HG02763 (cell line): ENCODE measurements around the gene ARHGAP31.
"Not testable (repeated sequence)": the region's sequence is repeated elsewhere in the genome, so short reads cannot be mapped to it uniquely, and the experiment has no call there.

Experiments used
- ATAC-seq: cut with Tn5 transposase; IDR thresholded peaks from one replicate; pipeline ENCODE4 v1.9.1; 2021; ENCODE audit warnings: mild to moderate bottlenecking, moderate library complexity; ENCODE audit not compliant: unreplicated experiment

ARHGAP31 gene

DNA sequence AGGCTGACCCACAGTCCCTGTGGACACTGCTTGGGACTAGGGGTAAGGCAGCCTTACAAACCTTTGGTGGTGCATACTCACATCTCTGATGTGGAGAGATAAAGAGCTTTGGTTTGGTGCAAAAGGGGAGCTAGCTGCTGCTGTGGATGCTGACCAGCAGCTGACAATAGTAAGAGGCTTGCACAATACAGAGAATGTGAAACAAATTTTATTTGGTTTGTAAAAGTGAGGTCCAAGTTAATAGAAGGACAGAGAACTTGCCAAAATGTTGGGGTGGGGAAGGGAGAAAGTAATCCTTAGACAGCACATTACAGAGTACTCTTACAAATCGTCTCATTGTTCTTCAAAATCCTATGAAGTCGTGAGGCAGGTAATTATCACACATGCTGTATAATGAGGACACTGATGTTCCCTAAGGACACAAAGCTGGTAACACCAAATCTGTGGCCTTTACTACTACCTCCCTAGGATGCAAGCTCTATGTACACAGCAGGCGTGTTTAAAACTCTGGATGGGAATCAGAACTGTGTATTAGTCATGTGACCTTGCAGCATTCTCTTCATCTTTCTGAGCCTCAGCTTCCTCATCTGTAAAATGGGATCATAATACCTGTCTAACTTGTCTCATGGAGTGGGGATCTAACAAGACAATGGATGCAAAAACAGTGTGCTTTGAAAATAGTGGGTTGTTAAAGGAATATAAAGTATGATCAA is 21.6 kb downstream of the ARHGAP31 start:
- no peak for ATAC-seq

DNA sequence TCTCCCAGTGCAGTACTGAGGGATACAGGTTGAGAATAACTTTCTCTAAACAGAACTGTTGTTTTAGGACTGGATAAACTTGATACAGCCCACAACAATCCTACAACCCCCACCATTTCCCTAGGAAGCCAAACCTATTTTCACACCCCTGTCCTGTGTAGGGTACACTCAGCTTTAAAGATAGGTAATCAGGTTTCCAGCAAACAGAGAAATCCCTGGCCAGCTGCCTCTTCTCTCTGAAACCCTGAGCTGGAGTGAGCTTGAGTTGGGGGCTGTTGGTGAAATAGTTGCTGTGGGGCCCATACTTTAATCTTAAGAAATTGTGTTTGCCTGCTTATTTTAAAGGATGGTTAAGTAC is 22.1 kb downstream of the ARHGAP31 start:
- ATAC-seq: no peak

DNA sequence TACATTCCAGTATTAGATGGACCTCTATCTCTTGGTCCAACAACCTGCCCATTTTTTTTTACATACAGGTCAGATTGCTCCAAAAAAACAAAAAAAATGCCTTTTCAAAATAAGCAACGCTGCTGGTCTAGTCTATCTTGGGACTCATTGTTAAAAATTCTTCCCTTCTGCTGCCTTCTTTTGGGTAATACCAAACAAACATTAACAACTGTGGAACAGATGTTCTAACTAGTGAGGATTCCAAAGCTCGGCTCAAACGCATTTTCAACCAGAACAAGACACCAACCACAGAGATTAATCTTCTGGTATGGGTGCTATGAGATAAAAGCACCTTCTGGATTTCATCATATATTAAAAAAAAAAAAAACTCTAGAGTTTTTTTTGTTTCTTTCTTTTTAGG is 24.7 kb downstream of the ARHGAP31 start:
- ATAC-seq: no peak

DNA sequence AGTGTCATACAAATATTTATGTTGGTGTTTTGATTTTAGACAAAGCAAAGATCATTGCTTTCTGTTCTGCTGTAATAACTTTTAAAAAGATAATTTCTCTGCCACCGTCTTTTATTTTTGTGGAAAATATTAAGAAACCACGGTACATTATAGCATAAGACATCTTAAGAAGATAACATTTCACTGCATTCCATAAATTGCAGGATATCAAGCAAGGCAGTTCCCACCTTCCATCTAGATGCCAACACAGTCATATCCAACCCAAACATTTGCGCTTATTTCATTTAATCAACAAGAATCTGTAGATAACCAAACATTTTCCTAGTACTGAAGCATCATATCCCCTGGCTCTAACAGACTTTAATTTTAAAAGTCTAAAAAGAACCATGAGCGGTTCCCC is 25.1 kb downstream of the ARHGAP31 start:
- no peak for ATAC-seq

DNA sequence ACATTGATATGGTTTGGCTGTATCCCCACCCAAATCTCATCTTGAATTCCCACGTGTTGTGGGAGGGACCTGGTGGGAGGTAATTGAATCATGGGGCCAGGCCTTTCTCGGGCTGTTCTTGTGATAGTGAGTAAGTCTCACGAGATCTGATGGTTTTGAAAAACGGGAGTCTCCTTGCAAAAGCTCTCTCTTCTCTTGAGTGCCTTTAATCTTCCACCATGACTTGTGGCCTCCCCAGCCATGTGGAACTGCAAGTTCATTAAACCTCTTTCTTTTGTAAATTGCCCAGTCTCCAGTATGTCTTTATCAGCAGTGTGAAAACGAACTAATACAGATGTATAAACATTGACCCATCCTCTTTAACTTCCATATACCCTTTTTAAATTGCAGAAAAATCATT is 26.6 kb downstream of the ARHGAP31 start:
- not testable (repeated sequence) for ATAC-seq

DNA sequence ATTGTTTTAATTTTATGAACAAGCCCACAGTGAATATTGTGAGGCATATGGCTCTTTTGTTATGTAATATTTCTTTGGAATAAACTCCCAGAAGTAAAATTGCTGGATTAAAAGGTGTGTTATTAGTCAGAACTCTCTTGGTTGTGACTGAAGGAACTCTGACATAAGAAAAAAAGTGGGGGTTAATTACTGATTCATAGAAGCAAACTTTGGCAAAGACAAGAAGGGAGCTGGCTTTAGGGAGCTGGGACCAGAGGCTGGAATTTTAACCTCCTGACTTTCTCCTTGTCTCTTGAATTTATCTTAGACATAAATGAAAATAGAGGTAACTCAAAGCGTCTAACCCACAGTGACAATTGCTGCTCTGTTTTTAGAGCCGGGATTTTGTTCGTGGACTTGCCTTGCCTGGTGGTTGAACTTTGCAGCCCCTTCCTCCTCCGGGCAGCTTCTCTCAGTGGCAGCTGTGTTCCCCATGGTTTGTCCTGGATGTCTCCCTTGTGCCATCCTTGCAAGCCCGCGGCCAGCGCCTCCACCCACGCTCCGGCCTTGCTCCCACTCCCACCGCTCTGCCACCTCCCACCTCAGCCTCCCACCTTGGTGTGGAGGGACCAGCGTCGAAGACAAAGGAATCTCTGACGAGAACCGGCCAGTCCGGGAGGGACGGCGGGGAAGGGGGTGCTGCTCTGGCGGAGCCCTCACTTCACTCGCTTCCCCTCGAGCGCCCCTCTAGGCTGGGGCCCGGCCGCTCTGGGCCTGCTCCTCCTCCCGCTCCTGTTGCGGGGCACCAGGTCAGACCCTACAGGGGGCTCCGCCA is 28.0 kb downstream of the ARHGAP31 start:
- peak; percentile 26 for ATAC-seq

DNA sequence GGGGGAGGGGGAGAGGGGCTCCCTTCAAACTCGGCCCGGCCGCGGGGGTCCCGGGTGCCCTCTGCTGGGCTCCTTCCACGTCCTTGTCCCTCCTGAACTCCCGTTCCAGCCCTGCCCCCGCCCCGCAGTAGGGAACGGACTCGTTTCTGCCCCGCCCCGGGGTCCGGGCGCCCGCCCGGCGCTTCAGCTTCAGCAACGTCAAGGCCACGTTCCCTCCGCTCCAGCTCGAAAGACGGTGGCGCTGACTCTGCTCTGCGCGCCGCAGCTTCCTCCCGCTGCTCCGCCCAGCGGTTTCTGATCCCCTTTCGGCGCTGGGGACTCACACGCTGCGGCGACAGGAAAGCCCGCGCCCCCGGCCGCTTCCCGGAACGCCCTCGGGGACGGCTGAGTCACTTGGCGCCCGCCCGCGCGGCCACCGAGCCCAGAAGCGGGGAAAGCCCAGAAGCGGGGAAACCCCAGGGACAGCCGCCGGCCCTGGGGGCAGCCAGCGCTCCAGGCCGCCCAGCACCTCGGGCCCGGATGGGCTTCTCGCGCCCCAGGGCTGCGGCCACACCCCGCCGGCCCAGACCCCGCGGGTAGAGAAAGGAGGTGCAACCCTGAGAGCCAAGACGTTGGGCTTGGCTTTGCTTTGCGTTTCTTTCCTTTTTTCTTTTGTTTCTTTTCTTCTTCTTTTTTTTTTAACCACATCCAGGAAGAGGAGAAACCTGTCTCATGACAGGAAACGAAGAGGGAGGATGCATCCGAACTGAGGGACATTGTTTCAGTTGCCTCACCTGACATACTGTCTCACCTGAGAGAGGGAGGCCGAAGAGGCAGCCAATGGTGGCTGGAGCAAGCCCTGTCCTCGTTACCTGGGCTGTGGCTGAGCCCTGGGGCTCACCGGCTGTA is 28.9 kb downstream of the ARHGAP31 start:
- peak; percentile 88 for ATAC-seq

DNA sequence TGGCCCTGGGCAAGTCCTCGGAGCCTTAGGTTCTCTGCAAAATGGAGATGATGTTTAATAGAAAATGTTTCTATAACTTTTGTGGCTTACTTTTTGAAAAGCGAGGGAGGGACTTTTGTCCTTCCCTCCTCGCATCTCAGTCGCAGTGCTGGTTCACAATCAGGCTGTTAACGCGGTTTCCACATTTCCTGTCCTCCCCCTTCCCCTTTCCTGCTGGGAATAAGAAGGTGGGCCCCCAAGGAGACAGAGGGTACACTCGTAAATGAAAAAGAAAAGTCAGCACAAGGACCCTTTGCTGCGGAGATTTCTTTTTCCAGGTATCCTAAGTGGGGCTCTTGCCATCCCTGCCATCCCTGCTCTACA is 29.5 kb downstream of the ARHGAP31 start:
- ATAC-seq: no peak

DNA sequence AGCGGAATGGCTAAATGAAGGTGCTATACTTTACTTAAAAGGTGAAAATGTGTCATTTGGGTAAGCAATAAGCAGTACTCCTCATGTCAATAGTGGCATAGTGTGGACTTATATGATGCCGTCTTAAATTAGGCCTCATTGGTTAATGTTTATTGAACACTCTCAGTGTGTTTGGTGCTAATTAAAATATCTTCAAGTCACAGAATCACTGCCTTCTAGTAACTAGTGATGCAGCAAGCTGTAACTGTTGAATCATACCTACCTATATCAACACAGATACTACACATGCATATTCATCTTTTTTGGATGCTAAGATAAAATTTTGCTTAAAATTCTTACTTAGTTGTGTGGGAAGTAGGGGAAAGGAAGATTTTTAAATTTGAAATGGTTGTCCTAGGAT is 30.7 kb downstream of the ARHGAP31 start:
- no peak for ATAC-seq

DNA sequence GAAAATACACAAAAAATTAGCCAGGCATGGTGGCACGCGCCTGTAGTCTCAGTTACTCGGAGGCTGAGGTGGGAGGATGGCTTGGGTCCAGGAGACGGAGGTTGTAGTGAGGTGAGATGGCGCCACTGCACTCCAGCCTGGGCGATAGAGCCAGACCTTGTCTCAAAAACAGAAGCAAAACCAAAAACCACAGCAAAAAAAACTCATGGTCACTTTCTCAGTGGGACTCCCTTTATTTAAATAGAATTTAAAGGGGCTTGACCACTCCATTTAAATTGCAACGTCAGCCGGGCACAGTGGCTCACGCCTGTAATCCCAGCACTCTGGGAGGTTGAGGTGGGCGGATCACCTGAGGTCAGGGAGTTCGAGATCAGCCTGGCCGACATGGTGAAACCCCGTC is 32.8 kb downstream of the ARHGAP31 start:
- ATAC-seq: no peak

DNA sequence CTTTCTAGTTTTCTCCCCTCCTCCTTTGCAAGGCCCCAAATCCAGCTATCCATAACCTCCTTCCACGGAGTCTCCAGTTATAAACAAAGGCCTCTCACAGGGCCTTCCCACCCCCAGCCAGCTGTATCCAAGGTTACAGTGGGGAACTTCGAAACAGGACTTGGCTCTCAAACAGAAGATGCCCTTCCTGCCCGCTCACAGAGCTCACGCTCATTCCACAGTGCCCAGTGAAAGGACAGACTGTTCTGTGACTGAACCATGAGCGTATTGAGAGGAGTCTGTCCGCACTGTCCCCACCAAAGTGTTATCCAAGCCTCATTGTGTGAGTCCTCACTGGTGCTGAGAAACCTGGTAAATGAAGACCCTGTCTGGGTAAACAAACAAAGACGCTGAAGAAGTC is 35.4 kb downstream of the ARHGAP31 start:
- no peak for ATAC-seq

DNA sequence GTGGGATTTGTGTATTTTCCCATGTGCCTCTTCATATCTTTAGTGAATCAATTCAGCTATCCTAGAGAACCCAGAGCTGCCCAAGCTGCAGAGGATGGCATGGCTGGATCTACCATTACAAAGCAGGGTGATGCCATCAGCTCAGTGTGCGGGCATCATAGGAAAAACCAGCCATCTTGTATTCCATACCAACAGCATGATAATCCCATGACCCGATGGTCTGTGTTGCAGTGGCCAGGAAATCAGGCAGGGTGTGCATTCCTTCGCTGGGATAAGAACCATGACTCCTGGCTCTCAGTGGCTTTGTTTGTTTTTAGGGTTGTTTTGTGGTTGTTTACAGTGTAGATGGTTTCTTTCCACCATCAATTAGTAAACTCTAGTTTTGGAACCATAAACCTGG is 36.0 kb downstream of the ARHGAP31 start:
- no peak for ATAC-seq

DNA sequence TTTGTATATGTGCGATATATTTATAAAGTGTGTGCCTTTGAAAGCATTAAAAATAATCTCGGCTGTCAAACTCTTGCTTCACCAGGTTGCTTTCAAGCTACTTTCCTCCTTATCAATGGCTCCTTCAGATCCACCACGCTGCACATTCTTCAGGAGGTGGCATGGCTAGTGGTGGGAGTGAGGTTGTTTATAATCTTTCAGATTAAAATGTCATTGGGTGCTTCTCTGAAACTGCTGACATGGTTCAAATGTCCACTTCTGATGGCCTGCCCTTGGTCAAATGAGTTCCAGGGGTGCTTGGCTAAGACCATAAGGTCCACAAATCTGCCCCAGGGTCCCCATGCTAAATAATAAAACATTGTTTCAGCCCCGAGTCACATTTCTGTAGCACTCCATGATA is 36.7 kb downstream of the ARHGAP31 start:
- ATAC-seq: no peak

DNA sequence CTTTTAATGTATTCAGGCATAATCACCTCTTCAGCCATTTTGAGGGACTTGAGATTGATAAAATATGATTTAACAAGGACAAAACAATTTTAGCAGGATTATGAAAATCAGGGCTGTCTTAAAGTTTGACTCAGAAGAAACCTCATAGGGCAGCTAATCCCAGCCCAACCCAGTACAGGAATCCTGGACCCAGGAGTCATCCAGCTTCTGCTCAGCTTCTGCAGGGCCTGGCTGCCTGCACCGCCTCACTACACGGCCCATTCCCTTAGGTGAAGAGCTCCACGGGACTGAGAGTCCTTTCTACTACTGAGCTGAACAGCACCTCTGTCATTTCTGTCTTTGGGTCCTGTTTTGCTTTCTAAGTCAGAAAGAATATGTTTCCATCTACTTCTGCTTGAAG is 37.5 kb downstream of the ARHGAP31 start:
- no peak for ATAC-seq

DNA sequence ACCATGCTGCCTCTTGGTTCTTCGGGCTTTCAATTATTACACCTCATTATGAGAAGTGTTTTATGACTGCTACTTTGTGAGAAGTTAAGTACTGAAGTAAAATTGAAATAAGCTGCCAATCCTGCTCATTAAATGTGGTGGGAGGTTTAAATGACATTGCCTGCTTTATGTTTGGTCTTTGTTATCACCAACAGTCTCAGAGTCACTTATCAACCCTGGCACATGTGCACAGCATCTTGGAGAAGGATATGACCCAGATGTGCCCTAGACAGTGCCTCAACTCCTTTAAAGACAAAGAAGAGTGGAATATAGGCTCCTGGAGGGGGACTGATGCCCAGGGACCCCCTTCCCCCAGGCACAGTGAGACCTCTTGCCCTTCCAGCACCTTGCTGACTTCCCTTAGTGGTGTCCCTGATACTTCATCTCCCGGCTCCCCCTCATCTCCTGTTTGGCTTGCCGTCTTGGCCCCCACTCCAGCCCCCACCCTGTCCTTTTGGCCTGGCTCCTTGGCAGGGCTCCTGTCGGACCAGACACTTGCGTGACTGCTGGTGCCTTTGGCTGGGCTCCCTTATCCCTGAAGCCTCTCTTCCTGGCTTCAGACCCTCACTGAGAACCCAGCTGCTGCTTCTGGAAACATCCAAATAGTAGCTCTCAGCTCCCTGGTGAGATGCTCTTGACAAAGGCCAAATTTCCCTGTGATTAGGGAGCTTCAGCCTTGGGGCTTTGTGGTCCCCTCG is 39.8 kb downstream of the ARHGAP31 start:
- no peak for ATAC-seq

DNA sequence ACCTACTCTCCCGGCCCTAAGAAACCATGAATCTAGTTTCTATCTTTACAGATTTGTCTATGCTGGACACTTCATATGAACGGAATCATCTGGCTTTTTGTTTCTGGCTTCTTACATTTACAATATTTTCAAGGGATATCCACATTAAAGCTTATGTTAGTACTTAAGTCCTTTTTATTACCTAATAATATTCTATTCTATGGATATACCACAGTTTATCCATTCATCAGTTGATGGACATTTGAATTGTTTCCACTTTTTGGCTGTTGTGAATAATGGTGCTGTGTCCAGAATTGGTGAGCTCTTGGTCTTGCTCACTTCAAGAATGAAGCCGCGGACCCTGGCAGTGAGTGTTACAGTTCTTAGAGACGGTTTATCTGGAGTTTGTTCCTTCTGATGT is 42.6 kb downstream of the ARHGAP31 start:
- no peak for ATAC-seq

DNA sequence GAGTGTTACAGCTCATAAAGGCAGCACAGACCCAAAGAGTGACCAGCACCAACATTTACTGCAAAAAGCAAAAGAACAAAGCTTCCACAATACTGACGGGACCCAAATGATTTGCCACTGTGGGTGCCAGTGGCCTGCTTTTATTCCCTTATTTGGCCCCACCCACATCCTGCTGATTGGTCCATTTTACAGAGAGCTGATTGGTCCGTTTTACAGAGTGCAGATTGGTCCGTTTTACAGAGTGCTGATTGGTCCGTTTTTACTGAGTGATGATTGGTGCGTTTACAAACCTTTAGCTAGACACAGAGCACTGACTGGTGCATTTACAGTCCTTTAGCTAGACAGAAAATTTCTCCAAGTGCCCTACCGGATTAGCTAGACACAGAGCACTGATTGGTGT is 43.2 kb downstream of the ARHGAP31 start:
- not testable (repeated sequence) for ATAC-seq

DNA sequence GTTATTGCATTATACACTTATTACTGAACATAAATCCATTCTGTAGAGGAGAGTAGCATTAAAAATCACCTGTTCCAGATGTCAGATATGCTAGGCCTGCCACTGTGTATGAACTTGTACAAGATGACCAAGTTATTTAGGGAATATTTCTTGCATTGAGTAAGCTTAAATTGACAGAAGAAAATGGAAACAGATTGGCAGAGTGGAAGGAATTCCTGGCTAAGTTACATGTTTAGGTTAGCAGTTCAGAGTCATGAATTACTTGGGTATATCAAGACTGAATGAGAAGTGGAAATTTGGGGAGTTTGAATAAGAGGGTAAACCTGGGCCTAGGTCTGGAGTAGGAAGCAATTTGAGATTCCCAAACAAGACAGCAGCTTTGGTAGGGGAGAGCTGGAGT is 44.6 kb downstream of the ARHGAP31 start:
- no peak for ATAC-seq

DNA sequence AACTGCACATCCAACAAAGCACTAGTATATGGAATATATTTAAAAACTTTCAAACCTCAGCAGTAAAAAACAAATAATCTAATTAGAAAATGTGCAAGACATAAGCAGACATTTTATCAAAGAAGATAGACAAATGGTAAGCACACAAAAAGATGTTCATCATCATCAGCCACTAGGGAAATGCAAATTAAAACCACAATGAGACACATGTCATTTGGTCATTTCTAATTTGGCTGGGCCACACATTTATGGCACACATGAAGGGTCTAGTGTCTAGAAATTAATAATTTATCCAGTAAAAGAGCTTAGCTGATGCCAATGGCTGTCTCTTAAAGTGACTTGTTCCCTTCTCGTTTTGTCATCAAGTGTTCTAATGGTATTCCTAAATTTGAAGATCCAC is 45.8 kb downstream of the ARHGAP31 start:
- no peak for ATAC-seq

DNA sequence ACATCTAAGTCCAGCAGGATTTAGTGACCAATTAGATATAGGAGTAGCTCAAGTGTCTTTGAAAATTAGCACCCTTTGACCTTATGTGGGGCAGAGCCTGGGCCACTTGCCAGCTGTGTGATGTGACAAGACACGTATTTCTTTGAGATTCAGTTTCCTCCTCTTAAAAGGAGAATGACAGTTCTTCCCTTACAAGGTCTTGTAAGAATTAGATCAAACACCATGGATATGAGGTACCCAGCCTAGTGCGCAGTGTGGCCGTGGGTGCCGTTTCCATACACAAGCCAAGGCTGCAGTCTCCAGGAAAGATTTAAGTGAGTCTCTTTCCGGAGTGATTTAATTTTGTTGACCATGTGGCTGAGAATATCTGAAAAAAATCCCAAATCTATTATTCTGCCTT is 46.3 kb downstream of the ARHGAP31 start:
- no peak for ATAC-seq

DNA sequence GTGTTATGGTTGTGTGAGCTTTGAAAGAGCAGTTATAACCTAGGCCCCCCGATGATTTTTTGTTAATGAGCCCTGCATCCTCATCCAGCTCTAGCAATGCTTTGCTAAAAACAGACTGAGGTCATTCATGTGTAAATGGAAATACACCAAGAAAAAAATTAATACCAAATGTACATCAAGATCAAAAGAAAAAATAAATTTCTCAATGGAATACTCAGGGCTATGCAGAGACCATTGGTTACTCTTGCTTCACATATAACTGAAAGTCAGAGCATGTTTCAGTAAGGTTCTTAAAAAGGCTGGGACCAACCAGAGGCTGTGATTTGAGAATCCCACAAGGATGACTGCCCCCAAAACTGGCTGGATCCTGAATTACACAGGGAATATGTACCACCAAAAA is 48.0 kb downstream of the ARHGAP31 start:
- no peak for ATAC-seq
